HG03571 (cell line): ENCODE results near the gene DERL3.

Experiments
- ATAC-seq: cut with Tn5 transposase; IDR thresholded peaks from one replicate; pipeline ENCODE4 v1.9.1; 2021; ENCODE audit not compliant: unreplicated experiment

Gene DERL3

GRCh38 chr22:23806837-23807236 lies 32.0 kb downstream of the DERL3 start:
- no peak for ATAC-seq

GRCh38 chr22:23804781-23805291 lies 34.0 kb downstream of the DERL3 start:
- ATAC-seq = no peak

GRCh38 chr22:23803001-23803819 lies 35.6 kb downstream of the DERL3 start:
- no peak for ATAC-seq

GRCh38 chr22:23801886-23802377 lies 36.9 kb downstream of the DERL3 start:
- no peak for ATAC-seq

- no peak for ATAC-seq
Observed at GRCh38 chr22:23801238-23801821, 37.5 kb downstream of the DERL3 start.

GRCh38 chr22:23800297-23801237 lies 38.2 kb downstream of the DERL3 start:
- peak; percentile 39 for ATAC-seq

- no peak for ATAC-seq
Observed at GRCh38 chr22:23796461-23796860, 42.3 kb downstream of the DERL3 start.

GRCh38 chr22:23793326-23793725 lies 45.5 kb downstream of the DERL3 start:
- no peak for ATAC-seq

- no peak for ATAC-seq
Observed at GRCh38 chr22:23791738-23792645, 46.8 kb downstream of the DERL3 start.

GRCh38 chr22:23790819-23791737 lies 47.7 kb downstream of the DERL3 start:
- no peak for ATAC-seq

GRCh38 chr22:23789638-23790037 lies 49.2 kb downstream of the DERL3 start:
- ATAC-seq = no peak

GRCh38 chr22:23789121-23789520 lies 49.7 kb downstream of the DERL3 start:
- no peak for ATAC-seq

- no peak for ATAC-seq
Observed at GRCh38 chr22:23787910-23788309, 50.9 kb downstream of the DERL3 start.

GRCh38 chr22:23787600-23787896 lies 51.3 kb downstream of the DERL3 start:
- ATAC-seq = no peak

- ATAC-seq = peak; percentile 67
Observed at GRCh38 chr22:23786752-23787599, 51.8 kb downstream of the DERL3 start, which contains the start of gene SMARCB1. TSS of gene SMARCB1 (plus strand) at chr22:23786966. CDS start at chr22:23787170, 204 bp downstream.

GRCh38 chr22:23786261-23786710 lies 52.5 kb downstream of the DERL3 start:
- no peak for ATAC-seq
